GM19395 (cell line): ENCODE results near the gene SMCR8.
A peak's percentile ranks its signal among the peaks of the same experiment; 100 is the strongest.
"Not testable (repeated sequence)": the region's sequence is repeated elsewhere in the genome, so short reads cannot be mapped to it uniquely, and the experiment has no call there.

Experiments used
- ATAC-seq: cut with Tn5 transposase; IDR thresholded peaks from one replicate; pipeline ENCODE4 v1.9.1; 2021; ENCODE audit warnings: mild to moderate bottlenecking, moderate library complexity; ENCODE audit not compliant: unreplicated experiment

The SMCR8 gene

DNA sequence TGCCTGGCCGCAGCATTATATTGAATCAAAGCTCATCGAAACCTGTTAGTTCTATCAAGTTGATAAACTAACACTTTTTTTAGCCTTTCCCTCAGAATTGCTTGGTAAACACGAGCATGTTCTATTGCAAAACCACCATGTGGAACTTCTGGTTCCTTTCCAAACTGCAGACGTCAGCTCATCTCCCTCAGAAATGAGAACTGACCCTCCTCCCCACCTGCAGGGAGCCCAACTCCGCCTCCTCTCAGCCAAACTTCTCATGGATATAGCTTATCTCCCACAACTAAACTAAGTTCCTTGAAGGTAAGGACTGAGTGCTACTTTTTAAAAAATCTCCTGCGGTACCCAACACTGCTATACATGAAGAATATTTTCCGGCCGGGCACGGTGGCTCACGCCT, 41.5 kb downstream of the SMCR8 start:
- ATAC-seq: no peak

DNA sequence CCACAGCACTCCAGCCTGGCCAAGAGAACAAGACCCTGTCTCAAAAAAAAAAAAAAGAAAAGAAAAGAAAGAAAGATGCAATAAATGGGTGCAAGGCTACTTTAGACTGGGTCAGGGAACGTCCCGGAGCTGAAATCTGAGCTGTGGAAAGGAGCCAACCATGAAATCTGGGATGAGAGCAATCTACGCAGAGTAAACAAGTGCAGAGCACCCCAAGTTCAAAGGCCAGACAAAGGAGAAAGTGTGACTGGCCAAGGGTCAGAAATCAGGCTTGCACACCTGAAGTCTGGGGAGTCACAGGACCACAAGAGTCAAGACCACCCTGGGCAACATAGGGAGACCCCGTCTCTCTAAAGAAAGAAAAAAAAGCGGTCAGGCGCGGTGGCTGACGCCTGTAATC, 45.4 kb downstream of the SMCR8 start:
- no peak for ATAC-seq

DNA sequence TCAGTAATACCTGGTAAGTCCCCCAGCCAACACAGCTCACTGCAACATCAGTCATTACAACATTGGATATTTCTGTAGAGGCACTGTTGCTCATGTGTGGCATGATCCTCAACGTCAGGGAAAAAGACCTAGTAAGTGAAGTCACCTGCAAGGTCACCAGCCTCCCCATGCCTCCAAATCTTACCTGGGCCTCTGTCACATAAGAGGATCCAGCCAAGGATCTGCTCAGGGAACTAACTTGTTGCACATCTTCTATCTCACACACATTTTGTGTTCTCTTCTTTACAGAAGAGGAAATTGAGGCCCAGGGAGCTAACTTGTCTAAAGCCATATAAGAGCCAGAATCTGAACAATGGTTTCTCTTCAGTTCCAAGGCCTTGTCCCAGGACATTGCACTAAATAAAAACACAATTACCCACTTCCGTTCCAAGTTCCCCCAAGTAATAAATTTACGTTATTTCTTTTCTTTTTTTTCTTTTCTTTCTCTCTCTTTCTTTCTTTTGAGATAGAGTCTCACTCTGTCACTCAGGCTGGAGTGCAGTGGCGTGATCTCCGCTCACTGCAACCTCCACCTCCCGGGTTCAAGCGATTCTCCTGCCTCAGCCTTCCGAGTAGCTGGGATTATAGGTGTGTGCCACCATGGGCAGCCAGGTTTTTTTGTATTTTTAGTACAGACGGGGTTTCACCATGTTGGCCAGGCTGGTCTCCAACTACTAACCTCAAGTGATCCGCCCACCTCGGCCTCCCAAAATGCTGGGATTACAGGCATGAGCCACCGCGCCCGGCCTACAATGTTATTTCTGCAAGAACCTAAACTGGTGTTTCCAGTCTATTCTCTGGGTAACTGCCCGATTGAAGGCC, 47.0 kb downstream of the SMCR8 start:
- no peak for ATAC-seq

- peak; percentile 15 for ATAC-seq
Observed at GRCh38 chr17:18362698-18363100, 47.6 kb downstream of the SMCR8 start.

DNA sequence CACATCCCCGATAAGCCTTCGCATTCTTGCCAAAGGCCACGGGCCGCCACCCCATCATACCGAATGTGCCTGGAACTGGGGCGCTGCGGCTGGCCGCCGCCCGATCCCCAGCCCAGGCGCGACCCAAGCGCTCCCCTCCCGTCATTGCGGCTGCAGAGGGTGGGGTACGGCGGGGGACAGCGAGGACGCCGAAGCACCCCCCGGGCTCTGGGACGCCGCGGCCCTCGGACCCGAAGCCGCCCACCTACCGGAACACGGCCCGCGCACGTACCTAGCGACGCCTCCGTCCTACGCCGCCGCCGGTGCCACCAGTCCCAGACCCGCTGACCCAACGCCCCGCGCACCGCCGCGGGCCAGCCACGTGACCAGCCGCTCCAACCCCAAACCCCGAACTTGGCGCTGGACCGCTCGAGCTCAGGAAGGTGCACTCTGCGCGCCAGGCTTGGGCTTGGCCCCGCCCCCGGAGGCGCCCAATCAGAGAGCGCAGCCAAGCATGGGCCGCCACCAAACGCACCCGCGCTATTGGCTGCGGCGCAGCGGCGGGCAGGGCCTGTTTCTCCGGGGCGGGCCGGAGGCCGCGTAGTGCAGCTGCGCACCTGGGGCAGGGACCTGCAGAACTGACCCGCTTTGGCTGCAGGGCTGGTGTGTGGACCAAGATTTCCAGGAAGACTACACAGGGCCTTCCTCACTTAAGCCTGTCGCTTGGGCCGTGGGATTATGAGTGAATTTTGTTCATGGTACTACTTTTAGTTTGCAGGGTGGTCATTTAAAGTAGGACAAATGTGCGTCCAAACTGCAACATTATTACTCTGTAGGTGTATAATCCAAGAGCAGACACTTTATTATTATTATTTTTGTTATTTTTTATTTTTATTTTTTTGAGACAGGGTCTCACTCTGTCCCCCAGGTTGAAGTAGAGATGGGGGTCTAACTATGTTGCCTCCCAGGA, 48.3 kb downstream of the SMCR8 start, which contains the start of gene SHMT1:
Gene SHMT1 (minus strand): TSS at position 450 of the 949 bp plus-strand sequence. CDS start 7,569 bp downstream, outside the sequence.
- peak; percentile 96 for ATAC-seq

DNA sequence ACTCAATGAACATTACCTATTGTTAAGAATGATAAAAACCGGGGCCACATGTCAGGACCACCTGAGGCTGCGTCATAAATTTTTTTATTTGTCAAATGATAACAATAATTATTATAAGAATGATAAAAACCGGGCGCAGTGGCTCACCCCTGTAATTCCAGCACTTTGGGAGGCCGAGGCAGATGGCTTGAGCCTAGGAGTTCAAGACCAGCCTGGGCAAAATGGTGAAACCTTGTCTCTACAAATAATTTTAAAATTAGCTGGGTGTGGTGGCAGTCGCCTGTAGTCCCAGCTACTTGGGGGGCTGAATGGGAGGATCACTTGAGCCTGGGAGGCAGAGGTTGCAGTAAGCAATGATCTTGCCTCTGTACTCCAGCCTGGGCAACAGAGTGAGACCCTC, 49.1 kb downstream of the SMCR8 start:
- ATAC-seq: no peak

DNA sequence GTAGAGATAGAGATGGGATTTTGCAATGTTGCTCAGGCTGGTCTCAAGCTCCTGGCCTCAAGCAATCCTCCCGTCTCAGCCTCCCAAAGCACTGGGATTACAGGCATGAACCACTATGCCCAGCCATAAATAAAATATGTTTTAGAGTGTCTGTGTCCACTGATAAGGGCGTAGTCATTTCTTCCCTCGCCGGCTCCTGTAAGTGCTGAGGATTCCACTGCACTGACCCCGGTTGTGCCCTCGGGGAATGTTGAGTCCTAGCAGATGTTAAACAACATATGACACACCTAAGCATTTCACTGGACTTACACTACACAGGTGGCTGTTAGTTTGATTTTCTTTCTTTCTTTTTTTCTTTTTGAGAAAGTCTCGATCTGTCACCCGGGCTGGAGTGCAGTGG, 53.9 kb downstream of the SMCR8 start:
- ATAC-seq: no peak

DNA sequence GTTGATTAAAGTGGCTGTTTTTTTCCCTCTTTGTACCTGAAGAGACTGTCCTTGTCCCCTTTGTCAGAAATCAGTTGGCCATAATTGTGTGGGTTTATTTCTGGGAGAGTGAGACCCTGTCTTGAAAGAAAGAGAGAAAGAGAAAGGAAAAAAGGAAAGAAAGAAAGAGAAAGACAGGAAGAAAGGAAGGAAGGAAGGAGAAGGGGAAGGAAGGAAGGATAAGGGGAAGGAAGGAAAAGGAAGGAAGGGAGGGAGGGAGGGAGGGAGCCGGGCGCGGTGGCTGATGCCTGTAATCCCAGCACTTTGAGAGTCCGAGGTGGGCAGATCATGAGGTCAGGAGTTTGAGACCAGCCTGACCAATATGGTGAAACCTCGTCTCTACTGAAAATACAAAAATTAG, 55.7 kb downstream of the SMCR8 start:
- no peak for ATAC-seq

GRCh38 chr17:18371455-18371854, 56.4 kb downstream of the SMCR8 start:
- no peak for ATAC-seq

DNA sequence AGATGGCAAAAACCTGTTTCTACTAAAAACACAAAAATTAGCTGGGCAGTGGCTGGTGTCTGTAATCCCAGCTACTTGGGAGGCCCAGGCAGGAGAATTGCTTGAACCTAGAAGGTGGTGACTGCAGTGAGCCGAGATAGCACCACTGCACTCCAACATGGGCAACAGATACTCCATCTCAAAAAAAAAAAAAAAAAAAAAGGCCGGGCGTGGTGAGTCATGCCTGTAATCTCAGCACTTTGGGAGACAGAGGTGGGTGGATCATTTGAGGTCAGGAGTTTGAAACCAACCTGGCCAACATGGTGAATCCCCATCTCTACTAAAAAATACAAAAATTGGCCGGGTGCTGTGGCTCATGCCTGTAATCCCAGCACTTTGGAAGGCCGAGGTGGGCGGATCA, 58.1 kb downstream of the SMCR8 start:
- not testable (repeated sequence) for ATAC-seq

DNA sequence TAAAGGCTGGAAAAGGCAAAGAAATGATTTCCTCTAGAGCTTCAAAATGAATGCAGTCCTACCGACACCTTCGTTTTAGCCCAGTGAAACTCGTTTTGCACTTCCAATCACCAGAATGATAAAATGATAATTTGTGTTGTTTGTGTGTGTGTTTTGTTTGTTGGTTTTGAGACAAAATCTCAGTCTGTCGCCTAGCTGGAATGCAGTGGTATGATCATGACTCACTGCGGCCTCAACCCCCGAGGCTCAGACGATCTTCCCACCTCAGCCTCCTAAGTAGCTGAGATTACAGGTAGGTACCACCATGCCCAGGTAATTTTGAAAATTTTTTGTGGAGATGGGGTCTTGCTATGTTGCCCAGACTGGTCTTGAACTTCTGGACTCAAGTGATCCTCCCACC, 59.1 kb downstream of the SMCR8 start:
- no peak for ATAC-seq
